Measurements from ENCODE around the gene BTC.
"Not testable (repeated sequence)": the region's sequence is repeated elsewhere in the genome, so short reads cannot be mapped to it uniquely, and the experiment has no call there.

Gene BTC

DNA sequence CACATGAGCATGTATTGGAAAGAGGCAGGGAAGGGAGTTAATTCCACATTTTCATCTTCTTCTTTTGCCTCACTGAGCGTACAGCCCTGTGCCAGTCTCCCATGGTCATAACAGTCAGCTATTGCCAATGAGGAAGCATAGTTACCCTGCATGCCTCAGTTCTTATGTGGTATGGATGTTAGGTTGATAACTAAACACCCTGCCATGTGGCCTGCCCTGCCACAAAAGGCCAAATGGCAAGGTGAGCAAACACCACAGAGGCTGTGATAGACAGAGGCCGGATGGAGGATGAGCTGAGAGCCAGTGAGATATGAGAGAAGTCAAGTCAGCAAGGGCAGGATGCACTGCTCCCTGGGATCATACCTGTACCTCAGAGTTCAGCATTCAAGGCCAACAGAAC lies 59.3 kb downstream of the BTC start:
- no peak overlapping the region for H3K27ac ChIP-seq (ENCODE audit: low read depth, low read length)
- no peak overlapping the region for H3K4me3 ChIP-seq (ENCODE audit: low read depth in 1 of 2, low read length in 2 of 2)
- no peaks in the 10 kb centered on the region for H3K27me3 ChIP-seq (ENCODE audit: control insufficient read depth in 1 of 2, insufficient read depth in 2 of 2, low read length in 2 of 2)
- peaks cover 0 to 11% of the 10 kb centered on the region in 2 donors for H3K4me1 ChIP-seq (ENCODE audit: control insufficient read depth in 1 of 2, insufficient read depth in 2 of 2, low read length in 2 of 2)
- no peaks in the 10 kb centered on the region for H3K36me3 ChIP-seq (ENCODE audit: control insufficient read depth in 1 of 2, insufficient read depth in 2 of 2, low read length in 2 of 2)
- no peak overlapping the region for H3K9ac ChIP-seq (ENCODE audit: low read depth in 1 of 2, low read length in 2 of 2)
- no peaks in the 10 kb centered on the region for H3K9me3 ChIP-seq (ENCODE audit: control insufficient read depth in 1 of 2, low read length in 2 of 2)

DNA sequence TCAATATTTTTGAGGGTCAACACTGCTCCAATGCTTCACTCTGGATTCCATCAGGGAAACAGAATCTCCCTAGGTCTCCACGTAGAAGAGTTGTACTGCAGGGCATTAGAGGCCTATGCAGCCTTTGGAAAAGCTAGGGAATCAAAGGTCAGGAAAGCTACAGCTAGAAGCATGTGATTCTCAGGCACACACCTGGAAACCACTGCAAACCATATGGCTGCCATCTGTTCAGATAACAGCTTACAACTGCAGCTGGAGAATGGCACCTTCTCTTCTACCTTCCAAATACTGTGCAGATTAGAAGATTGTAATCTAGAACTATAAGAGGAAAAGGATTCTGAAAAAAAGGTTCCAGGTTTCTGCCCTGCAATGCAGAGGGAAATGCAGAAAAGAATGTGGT lies 60.6 kb downstream of the BTC start:
- Histone ChIP-seq H3K27ac (ENCODE audit: low read depth, low read length) (no peak overlapping the region), H3K9me3 (ENCODE audit: control insufficient read depth in 1 of 2, low read length in 2 of 2) (no peaks in the 10 kb centered on the region), H3K4me1 (ENCODE audit: control insufficient read depth in 1 of 2, insufficient read depth in 2 of 2, low read length in 2 of 2) (peaks cover 0 to 11% of the 10 kb centered on the region in 2 donors), H3K4me3 (ENCODE audit: low read depth in 1 of 2, low read length in 2 of 2) (no peak overlapping the region), H3K36me3 (ENCODE audit: control insufficient read depth in 1 of 2, insufficient read depth in 2 of 2, low read length in 2 of 2) (no peaks in the 10 kb centered on the region), H3K27me3 (ENCODE audit: control insufficient read depth in 1 of 2, insufficient read depth in 2 of 2, low read length in 2 of 2) (no peaks in the 10 kb centered on the region), H3K9ac (ENCODE audit: low read depth in 1 of 2, low read length in 2 of 2) (no peak overlapping the region)

DNA sequence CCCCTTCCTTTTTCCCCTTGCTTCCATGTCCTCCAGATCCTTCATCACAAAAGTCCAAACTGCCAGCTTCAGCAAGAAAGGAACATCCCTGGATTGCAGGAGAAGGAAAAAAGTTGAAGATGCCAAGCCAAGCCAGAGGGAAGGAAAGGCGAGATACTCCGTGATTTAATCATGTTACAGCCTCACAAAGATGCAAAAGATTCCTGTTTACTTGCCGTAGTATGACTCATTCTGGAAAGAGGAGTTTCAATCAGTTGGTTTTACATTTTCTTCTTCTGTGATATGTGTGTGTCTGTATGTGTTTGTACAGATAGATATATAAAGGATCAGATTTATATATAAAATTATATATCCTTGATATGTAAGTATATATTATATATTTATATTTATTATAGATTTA lies 69.3 kb downstream of the BTC start:
- Histone ChIP-seq H3K36me3 (ENCODE audit: control insufficient read depth in 1 of 2, insufficient read depth in 2 of 2, low read length in 2 of 2) (no peaks in the 10 kb centered on the region), H3K27me3 (ENCODE audit: control insufficient read depth in 1 of 2, insufficient read depth in 2 of 2, low read length in 2 of 2) (no peaks in the 10 kb centered on the region), H3K4me1 (ENCODE audit: control insufficient read depth in 1 of 2, insufficient read depth in 2 of 2, low read length in 2 of 2) (no peaks in the 10 kb centered on the region), H3K9me3 (ENCODE audit: control insufficient read depth in 1 of 2, low read length in 2 of 2) (no peaks in the 10 kb centered on the region), H3K9ac (ENCODE audit: low read depth in 1 of 2, low read length in 2 of 2) (no peak overlapping the region), H3K4me3 (ENCODE audit: low read depth in 1 of 2, low read length in 2 of 2) (no peak overlapping the region), H3K27ac (ENCODE audit: low read depth, low read length) (no peak overlapping the region)

DNA sequence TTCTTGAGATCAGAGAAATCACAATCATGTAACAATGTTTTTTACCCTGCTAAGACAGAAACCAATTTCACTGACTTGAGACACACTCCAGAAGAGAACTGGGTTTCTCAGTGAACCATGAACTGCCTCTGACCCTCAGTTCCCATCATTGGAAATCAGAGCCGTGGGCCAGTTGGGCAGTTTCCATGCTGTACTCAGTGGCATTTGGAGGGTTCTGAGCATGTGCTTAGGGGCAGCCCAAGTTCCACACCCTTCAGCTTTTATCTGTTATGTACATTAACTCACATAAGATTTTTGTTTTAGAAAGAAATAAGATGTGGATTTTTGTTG lies 77.9 kb downstream of the BTC start:
- no peak overlapping the region for H3K4me3 ChIP-seq (ENCODE audit: low read depth in 1 of 2, low read length in 2 of 2)
- H3K27ac ChIP-seq (ENCODE audit: low read depth, low read length) = no peak overlapping the region
- H3K36me3 ChIP-seq (ENCODE audit: control insufficient read depth in 1 of 2, insufficient read depth in 2 of 2, low read length in 2 of 2) = no peaks in the 10 kb centered on the region
- H3K9me3 ChIP-seq (ENCODE audit: control insufficient read depth in 1 of 2, low read length in 2 of 2) = peaks cover 0 to 3% of the 10 kb centered on the region in 2 donors
- no peaks in the 10 kb centered on the region for H3K27me3 ChIP-seq (ENCODE audit: control insufficient read depth in 1 of 2, insufficient read depth in 2 of 2, low read length in 2 of 2)
- peaks cover 0 to 7% of the 10 kb centered on the region in 2 donors for H3K4me1 ChIP-seq (ENCODE audit: control insufficient read depth in 1 of 2, insufficient read depth in 2 of 2, low read length in 2 of 2)
- H3K9ac ChIP-seq (ENCODE audit: low read depth in 1 of 2, low read length in 2 of 2) = no peak overlapping the region

DNA sequence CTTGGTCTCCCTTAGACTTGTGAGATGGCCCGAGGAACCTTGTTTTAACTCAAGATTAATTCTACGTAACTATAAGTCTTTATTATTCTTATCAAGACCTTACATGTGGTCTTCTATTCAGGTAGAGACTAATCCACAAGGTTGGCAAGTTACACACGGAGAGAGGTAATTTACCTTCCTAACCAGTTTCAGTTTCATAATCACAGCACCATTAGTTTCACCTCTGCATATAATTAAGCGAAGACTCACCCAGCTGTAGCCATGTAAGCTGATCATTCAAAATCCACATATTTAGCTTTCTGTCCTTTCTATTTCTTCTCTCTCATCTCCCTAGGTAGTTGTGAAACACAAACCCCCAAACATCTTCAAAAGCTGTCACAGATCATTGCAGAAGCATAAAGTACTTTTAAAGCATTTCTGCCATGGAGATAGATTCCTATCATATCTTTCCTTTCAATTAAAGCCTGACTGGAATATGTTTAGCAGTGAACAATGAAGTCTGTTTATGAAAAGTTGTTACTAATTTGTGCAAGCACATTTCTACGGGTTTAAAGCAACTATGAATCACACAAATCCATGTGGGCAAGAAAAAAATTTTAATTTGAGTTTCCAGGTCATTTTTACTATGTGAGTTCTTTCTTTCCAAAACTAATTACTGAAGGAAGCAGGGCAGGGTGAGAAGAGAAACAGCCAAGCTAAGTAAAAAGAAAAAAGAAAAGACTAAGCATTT lies 78.5 kb downstream of the BTC start:
- peaks cover 0 to 3% of the 10 kb centered on the region in 2 donors for H3K9me3 ChIP-seq (ENCODE audit: control insufficient read depth in 1 of 2, low read length in 2 of 2)
- no peaks in the 10 kb centered on the region for H3K27me3 ChIP-seq (ENCODE audit: control insufficient read depth in 1 of 2, insufficient read depth in 2 of 2, low read length in 2 of 2)
- H3K4me3 ChIP-seq (ENCODE audit: low read depth in 1 of 2, low read length in 2 of 2) = peak overlapping the region in 1 of 2 donors; percentile 25
- no peak overlapping the region for H3K27ac ChIP-seq (ENCODE audit: low read depth, low read length)
- no peaks in the 10 kb centered on the region for H3K36me3 ChIP-seq (ENCODE audit: control insufficient read depth in 1 of 2, insufficient read depth in 2 of 2, low read length in 2 of 2)
- H3K4me1 ChIP-seq (ENCODE audit: control insufficient read depth in 1 of 2, insufficient read depth in 2 of 2, low read length in 2 of 2) = peaks cover 0 to 7% of the 10 kb centered on the region in 2 donors
- no peak overlapping the region for H3K9ac ChIP-seq (ENCODE audit: low read depth in 1 of 2, low read length in 2 of 2)

DNA sequence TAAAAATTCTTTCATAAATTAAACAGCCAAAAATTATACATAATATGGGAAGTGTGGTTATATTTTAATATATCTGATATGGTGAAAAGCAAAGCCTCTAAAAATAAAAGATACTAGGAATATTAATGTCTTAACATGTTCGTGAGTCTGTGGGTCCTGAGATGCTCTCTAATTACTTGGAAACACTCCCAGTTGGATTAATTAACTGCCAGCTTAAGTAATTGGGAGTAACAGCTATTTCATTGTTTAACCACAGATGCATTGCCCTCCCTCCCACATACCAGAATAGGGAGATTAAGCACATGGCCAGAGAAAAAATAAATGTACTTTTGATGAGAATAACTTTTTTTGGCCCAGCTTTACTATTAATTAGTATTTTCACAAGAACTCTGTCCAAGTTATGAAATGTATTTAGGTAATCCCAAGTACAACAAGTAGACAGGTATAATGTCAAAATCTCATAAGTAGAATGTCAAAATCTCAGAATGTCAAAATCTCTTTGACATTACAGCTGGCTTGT lies 79.7 kb downstream of the BTC start:
- Histone ChIP-seq H3K9me3 (ENCODE audit: control insufficient read depth in 1 of 2, low read length in 2 of 2) (peaks cover 0 to 3% of the 10 kb centered on the region in 2 donors), H3K4me1 (ENCODE audit: control insufficient read depth in 1 of 2, insufficient read depth in 2 of 2, low read length in 2 of 2) (peaks cover 0 to 7% of the 10 kb centered on the region in 2 donors), H3K9ac (ENCODE audit: low read depth in 1 of 2, low read length in 2 of 2) (no peak overlapping the region), H3K27me3 (ENCODE audit: control insufficient read depth in 1 of 2, insufficient read depth in 2 of 2, low read length in 2 of 2) (no peaks in the 10 kb centered on the region), H3K4me3 (ENCODE audit: low read depth in 1 of 2, low read length in 2 of 2) (no peak overlapping the region), H3K27ac (ENCODE audit: low read depth, low read length) (no peak overlapping the region), H3K36me3 (ENCODE audit: control insufficient read depth in 1 of 2, insufficient read depth in 2 of 2, low read length in 2 of 2) (no peaks in the 10 kb centered on the region)

DNA sequence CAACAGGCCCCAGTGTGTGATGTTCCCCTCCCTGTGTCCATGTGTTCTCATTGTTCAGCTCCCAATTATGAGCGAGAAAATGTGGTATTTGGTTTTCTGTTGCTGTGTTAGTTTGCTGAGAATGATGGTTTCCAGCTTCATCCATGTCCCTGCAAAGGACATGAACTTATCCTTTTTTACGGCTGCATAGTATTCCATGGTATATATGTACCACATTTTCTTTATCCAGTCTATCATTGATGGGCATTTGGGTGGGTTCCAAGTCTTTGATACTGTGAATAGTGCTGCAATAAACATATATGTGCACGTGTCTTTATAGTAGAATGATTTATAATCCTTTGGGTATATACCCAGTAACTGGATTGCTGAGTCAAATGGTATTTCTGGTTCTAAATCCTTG lies 86.2 kb downstream of the BTC start:
- not testable (repeated sequence) for H3K36me3 ChIP-seq (ENCODE audit: control insufficient read depth in 1 of 2, insufficient read depth in 2 of 2, low read length in 2 of 2); H3K27ac ChIP-seq (ENCODE audit: low read depth, low read length); H3K9ac ChIP-seq (ENCODE audit: low read depth in 1 of 2, low read length in 2 of 2); H3K4me1 ChIP-seq (ENCODE audit: control insufficient read depth in 1 of 2, insufficient read depth in 2 of 2, low read length in 2 of 2); H3K9me3 ChIP-seq (ENCODE audit: control insufficient read depth in 1 of 2, low read length in 2 of 2); H3K4me3 ChIP-seq (ENCODE audit: low read depth in 1 of 2, low read length in 2 of 2); H3K27me3 ChIP-seq (ENCODE audit: control insufficient read depth in 1 of 2, insufficient read depth in 2 of 2, low read length in 2 of 2)
